ENCODE measurements around the gene UNC13C. TPM values are rescaled to one million over a fixed set of nuclear protein-coding genes. Genes with fewer than 3 reads are reported as not detected.

Gene UNC13C
- total RNA-seq, 6 experiments from 2014 or later: not detected

DNA sequence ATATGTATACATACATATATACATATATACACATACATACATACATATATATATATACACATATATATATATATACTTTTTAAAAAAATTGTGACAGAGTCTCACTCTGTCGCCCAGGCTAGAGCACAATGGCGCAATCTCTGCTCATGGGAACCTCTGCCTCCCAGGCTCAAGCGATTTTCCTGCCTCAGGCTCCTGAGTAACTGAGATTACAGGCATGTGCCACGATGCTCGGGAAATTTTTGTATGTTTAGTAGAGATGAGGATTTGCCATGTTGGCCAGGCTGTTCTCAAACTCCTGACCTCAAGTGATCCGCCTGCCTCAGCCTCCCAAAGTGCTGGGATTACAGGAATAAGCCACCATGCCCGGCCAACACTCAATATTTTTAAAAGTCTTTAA is 302.5 kb downstream of the UNC13C start:
- DNase-seq: no peak
- no peaks in the 10 kb centered on the region for H3K36me3 Mint-ChIP-seq (ENCODE audit: low read depth)
- TF ChIP-seq, protein P1, sequence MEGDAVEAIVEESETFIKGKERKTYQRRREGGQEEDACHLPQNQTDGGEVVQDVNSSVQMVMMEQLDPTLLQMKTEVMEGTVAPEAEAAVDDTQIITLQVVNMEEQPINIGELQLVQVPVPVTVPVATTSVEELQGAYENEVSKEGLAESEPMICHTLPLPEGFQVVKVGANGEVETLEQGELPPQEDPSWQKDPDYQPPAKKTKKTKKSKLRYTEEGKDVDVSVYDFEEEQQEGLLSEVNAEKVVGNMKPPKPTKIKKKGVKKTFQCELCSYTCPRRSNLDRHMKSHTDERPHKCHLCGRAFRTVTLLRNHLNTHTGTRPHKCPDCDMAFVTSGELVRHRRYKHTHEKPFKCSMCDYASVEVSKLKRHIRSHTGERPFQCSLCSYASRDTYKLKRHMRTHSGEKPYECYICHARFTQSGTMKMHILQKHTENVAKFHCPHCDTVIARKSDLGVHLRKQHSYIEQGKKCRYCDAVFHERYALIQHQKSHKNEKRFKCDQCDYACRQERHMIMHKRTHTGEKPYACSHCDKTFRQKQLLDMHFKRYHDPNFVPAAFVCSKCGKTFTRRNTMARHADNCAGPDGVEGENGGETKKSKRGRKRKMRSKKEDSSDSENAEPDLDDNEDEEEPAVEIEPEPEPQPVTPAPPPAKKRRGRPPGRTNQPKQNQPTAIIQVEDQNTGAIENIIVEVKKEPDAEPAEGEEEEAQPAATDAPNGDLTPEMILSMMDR (IDR thresholded peaks at IDR 0.05): no peak
- no peak overlapping the region for H3K27ac Mint-ChIP-seq
- H3K9me3 Mint-ChIP-seq: peaks cover 28% of the 10 kb centered on the region
- no peaks in the 10 kb centered on the region for H3K4me1 Mint-ChIP-seq (ENCODE audit: low read depth)
- no peaks in the 10 kb centered on the region for H3K27me3 Mint-ChIP-seq (ENCODE audit: insufficient read depth)
- H3K4me3 Mint-ChIP-seq: no peak overlapping the region

DNA sequence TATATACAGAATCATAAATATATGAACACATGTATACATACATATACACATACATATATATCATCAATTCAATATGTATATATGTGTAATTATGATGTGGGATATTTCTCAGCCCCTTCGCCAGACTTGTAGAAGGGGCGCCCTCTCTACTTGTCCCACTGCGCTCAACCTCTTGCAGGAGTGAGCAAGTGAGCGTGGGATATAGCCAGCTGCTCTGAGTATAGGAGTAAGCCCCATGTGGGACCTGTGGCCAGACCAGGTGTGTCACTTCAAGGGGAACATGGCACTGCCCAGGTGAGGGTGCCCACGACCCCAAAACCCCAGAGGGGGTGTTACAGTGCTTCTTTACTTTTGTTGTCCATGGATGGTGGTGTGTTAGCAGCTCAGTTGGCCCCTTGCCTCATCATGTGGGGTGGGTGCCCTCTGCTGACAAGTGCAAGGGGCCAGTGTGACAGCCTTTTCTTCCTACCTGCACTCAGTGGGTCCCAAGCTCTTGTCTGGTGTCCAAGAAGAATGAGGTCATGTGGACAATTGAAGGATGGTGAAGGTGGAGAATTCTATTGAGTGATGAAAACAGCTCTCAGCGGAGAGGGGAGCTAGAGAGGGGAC is 304.1 kb downstream of the UNC13C start:
- H3K9me3 Mint-ChIP-seq: peaks cover 28% of the 10 kb centered on the region
- no peaks in the 10 kb centered on the region for H3K27me3 Mint-ChIP-seq (ENCODE audit: insufficient read depth)
- no peak for DNase-seq
- no peak overlapping the region for H3K27ac Mint-ChIP-seq
- no peaks in the 10 kb centered on the region for H3K4me1 Mint-ChIP-seq (ENCODE audit: low read depth)
- TF ChIP-seq, protein P1 (IDR thresholded peaks at IDR 0.05): no peak
- no peak overlapping the region for H3K4me3 Mint-ChIP-seq
- H3K36me3 Mint-ChIP-seq (ENCODE audit: low read depth): no peaks in the 10 kb centered on the region

DNA sequence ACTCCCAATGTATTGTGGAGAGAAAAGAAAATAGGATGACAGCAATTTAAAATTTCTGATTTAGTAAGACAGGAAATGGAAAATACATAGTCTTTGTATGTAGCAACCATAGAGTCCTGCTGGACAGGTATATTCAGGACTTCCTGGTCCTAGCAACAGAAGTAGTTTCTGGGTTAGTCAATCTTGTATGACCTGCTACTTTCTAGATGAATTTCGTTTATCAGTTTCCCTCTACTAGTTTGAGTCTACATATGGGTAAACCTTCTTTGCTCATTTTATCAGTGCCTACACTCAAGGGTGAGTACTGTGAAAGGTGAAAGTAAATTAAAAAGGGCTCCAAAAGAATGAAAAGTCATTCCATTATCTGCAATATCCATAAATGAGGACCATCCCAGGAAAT is 309.8 kb downstream of the UNC13C start:
- no peaks in the 10 kb centered on the region for H3K4me1 Mint-ChIP-seq (ENCODE audit: low read depth)
- no peak for DNase-seq
- H3K27me3 Mint-ChIP-seq (ENCODE audit: insufficient read depth): no peaks in the 10 kb centered on the region
- TF ChIP-seq, protein P1 (IDR thresholded peaks at IDR 0.05): no peak
- H3K4me3 Mint-ChIP-seq: no peak overlapping the region
- no peak overlapping the region for H3K27ac Mint-ChIP-seq
- H3K9me3 Mint-ChIP-seq: peaks cover 5% of the 10 kb centered on the region
- H3K36me3 Mint-ChIP-seq (ENCODE audit: low read depth): no peaks in the 10 kb centered on the region

DNA sequence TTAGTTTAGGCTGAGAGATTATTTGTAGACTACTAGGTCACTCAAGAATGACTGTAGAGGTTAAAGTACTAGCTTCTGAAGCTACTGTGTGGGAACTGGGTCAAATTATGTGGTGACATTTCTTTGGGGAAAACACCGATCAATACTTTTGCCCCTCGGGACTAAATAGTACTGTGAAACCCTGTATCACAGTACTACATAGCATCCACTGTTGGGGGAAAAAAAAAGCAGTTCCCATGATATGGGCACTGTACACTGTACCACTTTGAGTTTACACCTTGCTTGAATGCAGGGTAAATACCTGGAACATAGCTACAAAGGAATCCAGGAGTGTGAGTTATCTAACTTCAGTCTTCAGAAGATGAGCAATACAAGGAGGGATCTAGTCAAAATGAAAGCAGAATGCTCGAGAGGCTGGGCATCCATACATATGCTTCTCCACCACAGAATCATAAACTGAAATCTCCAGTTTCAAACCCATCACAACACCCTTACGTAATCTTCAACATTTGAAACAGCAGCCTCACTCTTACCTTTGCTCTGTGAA is 311.4 kb downstream of the UNC13C start:
- no peak overlapping the region for H3K27ac Mint-ChIP-seq
- no peaks in the 10 kb centered on the region for H3K36me3 Mint-ChIP-seq (ENCODE audit: low read depth)
- no peaks in the 10 kb centered on the region for H3K4me1 Mint-ChIP-seq (ENCODE audit: low read depth)
- no peak overlapping the region for H3K4me3 Mint-ChIP-seq
- no peak for DNase-seq
- H3K27me3 Mint-ChIP-seq (ENCODE audit: insufficient read depth): no peaks in the 10 kb centered on the region
- TF ChIP-seq, protein P1 (IDR thresholded peaks at IDR 0.05): no peak
- H3K9me3 Mint-ChIP-seq: no peaks in the 10 kb centered on the region; the same call in 1 of the 2 replicates

DNA sequence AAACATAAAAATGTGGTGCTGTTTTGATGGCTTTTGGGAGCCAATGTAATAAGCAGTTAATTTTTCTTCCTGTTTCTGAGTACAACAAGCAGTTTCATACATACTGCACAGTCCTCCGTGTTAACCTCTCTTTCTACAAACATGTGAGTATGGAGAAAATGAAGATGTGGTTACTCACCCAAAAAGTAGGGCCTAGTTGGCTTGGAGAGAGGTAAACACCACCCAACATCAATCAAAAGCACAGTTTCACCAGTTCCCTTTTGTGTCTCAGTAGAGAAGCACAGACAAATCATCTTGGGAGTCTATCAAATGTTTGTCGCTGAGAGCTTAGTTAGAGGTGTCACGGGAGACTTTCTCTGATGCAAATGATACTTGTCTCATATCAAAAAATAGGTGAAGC is 320.2 kb downstream of the UNC13C start:
- Mint-ChIP-seq H3K36me3 (ENCODE audit: low read depth) (peaks cover 4% of the 10 kb centered on the region; the same call in 1 of the 2 replicates), H3K9me3 (peaks cover 30% of the 10 kb centered on the region), H3K4me3 (no peak overlapping the region), H3K27ac (no peak overlapping the region), H3K4me1 (ENCODE audit: low read depth) (no peaks in the 10 kb centered on the region), H3K27me3 (ENCODE audit: insufficient read depth) (no peaks in the 10 kb centered on the region)
- DNase-seq: no peak
- TF ChIP-seq, protein P1 (IDR thresholded peaks at IDR 0.05): no peak
